Measurements from ENCODE around the gene ROS1.

Gene ROS1

DNA sequence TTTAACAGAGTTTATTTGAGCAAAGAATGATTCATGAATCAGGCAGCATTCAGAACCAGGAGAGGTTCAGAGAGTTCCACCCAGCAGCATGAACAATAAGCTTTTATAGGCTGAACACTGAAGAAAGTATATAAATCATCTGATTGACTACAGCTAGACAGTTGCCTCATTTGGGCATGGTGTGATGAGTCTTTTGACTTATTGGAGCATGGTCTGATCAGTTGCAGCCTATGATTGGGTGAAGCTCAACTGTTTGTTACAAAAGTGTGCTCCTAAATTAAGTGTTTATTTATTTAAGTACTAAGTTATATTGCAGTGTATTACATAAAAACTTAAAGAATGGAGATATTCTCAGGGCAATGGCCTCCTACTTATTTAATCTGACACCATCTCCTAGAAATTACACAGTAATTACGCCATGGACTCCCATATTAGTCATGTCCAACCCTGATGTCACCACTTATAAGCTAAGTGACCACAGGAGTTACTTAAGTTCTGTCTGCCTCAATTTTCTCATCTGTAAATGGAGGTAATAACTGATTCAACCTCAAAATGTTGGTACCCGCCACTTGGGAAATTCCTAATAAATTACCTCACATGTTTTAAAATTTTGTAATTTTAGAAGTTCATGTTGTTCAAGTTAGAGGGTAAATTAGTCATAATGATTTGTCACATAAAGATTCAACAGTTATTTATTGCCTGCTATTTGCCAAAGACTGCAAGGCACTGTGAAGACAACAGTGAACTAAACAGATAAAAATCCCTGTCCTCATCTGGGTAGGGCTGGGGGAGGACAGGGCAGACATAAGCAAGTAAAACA, 15.2 kb upstream of the ROS1 start:
- DNase-seq, result no peak

DNA sequence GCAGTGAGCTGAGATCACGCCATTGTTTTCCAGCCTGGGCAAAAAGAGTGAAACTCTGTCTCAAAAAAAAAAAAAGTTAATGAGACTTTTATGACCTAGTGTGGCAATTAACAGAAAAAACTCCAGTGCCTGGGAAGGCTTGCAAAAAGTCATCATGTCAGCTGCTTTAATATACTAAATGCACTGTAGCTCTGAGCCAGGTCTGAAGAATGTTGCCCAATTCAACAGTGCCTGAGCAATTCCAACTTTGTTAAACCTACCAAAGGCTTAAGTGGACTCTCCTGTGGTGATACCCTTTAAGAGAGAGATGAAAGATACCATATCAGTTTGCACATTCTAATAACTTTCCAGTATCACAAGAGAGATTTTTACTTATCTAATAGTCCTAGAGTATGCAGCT, 6.5 kb upstream of the ROS1 start:
- no peak for DNase-seq

- no peak for DNase-seq
These were observed 2.0 kb downstream of the ROS1 start for GRCh38 chr6:117423754-117424153.

- no peak for DNase-seq
These were observed 7.4 kb downstream of the ROS1 start for GRCh38 chr6:117418320-117418719.

DNA sequence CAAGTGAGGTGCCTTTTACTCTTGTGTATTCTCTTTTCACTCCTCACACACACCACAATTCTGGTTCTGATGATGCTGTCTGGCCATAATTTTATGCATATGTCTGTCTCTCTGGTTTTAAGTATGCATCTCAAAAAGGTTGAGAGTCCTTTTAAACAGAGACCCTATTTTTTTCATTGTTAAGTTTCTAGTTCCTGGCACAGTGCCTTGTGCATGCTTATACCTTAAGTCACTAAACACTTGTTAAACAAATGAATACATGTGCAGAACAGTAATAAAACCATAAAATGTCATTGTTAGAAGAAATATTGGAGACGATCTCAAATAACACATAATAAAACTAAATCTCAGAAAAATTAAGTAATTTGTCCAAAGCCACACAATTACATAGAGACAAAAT, 7.9 kb downstream of the ROS1 start:
- no peak for DNase-seq

DNA sequence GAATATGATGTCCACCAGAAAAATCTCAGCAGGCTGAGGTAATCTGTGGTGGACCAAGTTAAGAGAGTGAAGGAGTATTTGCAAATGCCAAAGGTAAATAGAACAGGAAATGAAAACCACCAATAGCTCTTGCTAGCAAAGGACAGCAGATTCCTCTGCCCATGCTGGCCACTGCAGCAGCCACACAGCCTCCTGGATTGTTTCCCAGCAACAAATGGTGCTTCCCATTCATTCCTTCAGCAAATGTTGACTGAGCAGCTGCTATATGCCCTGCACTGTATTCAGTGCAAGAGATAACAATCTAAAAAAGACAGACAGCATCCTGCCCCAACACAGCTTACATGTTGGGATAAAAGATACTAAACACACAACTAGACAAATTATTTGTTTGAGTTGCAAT, 11.0 kb downstream of the ROS1 start:
- no peak for DNase-seq

GRCh38 chr6:117411474-117411873, 14.3 kb downstream of the ROS1 start:
- DNase-seq, result no peak

DNA sequence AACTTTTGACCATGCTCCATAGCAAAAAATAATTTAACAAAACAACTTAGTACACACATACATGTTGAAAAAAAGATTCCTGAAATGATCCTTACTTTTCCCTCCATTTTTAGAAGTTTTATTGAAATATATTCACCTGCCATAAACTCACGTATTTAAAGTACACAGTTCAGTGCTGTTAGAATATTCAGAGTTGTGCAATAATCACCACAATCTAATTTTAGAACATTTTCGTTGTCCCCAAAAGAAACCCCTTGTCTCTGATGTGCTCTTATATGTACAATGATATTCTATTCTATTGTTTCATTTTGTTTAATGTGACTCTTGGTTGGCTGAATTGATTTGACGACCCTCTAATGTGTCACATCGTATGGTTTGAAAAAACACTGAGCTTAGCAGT, 15.9 kb downstream of the ROS1 start:
- DNase-seq, result no peak

DNA sequence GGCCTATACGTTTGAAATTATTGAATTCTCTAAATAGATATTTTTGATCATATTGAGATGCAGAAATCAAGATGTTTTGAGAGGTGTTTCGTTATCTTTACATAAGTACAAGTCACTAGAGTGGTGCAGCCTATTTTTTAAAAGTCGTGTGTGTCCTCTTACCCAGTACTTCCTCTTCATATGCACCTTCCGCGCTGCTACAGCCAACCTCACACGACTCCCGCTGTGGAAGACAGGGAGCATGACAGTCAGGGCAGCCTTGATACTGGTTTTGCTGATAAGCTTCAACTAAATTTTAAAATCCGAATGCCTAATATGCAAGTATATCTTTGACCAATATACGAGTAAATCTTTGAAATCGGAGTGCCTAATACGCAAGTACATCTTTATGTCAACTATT, 16.3 kb downstream of the ROS1 start:
- no peak for DNase-seq

DNA sequence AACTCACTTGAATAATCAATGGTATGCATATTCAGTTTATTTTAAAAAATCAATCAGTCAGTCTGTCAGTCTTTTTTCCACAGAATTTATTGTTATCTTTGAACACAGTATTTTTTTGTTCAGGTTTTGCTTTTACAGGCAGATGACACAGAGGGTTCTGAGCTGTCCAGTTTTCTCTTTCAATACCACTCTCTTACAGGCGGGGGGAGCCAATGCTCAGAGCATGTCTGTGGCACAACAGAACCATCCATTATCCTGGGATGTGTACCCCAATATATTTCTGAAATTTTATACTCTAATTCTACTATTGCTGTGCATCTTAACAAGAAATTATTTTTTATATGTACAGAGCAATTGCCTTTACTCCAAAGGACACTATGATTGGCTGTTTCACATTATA, 21.2 kb downstream of the ROS1 start:
- no peak for DNase-seq

- DNase-seq, result no peak
These were observed 23.9 kb downstream of the ROS1 start for GRCh38 chr6:117401799-117402198.

DNA sequence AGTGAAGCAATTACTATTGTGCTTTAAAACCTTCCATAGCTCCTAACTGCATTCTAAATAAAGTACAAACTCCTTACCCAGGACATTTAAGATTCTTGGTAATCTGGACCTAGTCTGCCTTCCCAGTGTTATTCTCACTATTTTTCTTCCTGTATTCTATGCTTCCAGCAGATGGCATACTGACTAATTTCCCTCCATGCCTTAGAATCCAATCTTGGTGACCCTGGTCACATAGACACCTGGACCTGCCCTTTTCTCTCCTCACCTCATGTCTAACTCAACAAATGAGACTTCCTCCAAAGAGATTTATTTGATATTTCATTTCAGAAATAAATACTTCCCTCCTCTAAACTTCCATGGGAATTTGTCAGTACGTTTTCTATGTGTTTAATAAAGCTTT, 25.8 kb downstream of the ROS1 start:
- DNase-seq, result no peak

DNA sequence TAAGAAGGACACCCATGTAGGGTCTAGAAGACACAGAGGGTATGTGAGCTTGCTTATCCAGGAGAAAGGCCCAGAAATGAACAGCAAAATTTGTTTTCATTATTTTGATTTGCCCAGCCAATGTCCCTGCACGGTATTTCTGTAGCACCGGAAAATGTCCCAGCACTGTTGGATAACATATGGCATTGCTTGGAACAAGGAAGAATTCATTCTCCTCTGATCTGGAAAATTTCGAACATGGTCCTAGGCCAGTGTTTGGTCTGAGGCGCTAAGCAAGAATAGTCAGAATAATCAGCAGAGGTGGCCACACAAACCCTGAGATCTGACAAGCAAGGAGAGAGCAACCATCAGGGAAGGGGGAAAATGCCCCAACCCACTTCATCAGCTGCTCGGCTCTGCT, 26.6 kb downstream of the ROS1 start:
- DNase-seq, result no peak

DNA sequence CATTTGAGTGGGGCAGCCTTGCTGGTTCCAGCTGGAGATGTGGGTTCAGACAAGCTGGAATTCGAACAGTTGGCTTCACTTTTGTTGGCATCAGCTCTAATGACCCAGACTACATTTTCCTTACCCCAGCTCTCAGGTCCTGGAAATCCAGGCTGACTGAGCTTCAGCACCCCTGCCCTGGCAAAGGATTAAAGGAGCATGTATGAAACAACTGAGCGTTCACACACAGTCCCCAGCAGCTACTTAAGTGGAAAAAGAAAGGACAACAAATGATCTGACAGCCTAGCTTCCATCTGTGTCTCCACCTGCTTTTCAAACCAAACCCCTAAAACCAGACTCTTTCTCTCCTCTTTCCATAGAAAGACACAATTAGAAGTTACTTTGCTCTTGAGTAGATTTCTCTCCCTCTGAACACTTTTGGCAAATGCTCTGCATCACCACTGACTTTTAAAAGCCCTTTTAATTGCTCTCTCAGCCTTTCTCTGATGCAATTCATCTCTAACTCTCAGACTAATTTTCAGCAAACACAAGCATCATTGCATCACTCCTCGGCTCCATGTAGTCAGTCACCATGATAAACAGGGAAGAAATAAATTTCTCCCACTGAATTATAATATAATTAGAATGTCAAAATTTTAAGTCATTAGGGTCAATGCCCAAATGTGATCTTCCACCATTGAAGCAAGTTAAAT, 28.1 kb downstream of the ROS1 start:
- no peak for DNase-seq

DNA sequence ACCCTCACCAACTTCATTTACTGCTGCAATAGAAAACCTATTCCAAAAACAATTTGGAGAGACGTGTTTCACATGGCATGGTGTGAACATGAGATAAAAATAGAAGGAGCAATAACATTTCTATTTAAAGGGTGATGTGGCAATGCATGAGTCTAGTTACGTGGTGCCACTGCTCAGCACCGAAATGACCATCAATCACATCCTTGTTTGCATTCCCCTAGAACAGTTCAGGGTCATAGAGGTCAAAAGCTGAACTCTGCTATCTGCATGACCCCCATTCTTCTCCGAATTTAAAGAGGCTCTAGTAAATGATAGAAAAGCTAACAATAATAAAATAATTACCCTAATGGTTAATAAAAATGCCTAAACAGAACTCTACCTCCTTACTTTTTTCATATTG, 29.5 kb downstream of the ROS1 start:
- DNase-seq, result no peak

GRCh38 chr6:117395164-117395563, 30.6 kb downstream of the ROS1 start:
- no peak for DNase-seq

DNA sequence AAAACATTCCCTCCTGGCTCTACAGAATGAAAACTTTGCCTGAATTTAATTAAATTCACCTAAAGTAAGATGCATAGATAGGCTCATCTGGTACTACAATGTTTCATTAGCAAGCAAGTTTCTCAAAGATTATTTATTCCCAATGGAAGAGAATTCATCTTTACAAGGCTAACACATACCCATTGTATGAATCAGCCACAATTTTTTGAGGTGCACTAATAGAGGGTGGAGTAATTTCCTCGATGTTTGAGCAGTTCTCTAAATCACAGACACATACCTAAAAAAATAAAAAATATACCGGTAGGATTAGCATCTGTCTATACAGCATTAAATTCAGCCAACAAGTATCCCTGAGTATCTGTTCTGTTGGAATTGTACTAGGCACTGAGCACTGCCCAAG, 32.7 kb downstream of the ROS1 start:
- no peak for DNase-seq

DNA sequence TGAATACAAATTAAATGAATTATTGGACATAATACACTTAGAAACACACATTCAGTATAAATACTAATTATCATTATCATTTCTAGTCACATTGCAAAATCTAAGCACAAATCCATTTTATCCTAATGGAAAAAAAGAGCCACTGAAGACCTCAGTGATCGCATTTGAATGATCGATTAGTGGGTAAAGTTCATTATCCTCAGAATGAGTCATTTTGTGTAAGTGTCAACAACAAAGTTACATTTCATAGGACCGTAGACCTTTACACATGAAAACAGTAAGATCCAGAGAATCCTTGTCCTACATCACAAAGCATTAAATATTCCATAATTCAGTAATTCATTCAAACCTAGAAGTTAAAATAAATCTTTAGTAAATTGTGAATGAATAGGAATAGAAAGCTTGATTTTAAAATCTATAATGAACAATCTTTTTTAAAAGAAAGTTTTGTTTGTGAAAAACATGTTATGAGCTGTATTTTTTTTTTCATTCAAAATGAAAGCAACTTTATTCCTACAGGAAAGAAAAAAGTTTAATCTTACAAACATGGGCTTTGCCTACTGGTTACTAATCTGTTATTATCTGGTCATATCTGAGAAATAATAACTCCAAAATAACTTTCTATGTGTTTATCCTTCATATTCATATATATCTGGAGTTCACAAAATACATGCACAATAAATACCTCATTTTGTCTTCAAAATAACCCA, 33.7 kb downstream of the ROS1 start:
- no peak for DNase-seq

GRCh38 chr6:117389227-117390057, 36.3 kb downstream of the ROS1 start:
- no peak for DNase-seq

GRCh38 chr6:117387454-117387974, 38.2 kb downstream of the ROS1 start:
- no peak for DNase-seq

GRCh38 chr6:117384659-117385058, 41.1 kb downstream of the ROS1 start:
- no peak for DNase-seq

DNA sequence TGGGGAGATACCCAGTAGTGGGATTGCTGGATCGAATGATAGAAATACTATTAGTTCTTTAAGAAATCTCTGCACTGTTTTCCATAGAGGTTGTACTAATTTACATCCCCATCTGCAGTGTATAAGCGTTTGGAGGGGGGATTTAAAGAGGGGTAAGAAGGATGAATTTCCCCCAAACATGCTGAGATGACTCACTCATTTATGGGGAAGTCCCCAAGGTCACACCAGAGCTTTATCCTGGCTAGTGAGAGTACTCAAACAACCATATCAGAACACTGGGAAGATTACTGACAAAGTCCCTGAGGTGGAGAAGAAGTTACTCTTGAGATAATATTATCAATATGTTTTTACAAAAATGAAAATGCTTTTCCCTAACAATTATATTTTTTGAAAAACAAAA, 44.0 kb downstream of the ROS1 start:
- DNase-seq, result no peak

GRCh38 chr6:117380298-117380697, 45.4 kb downstream of the ROS1 start:
- no peak for DNase-seq
